ENCODE results near the gene KANK2. TPM values are rescaled to one million over a fixed set of nuclear protein-coding genes. Genes with fewer than 3 reads are reported as not detected.

The KANK2 gene
- total RNA-seq, 1 donor from 2014 or later = 55.3 TPM

DNA sequence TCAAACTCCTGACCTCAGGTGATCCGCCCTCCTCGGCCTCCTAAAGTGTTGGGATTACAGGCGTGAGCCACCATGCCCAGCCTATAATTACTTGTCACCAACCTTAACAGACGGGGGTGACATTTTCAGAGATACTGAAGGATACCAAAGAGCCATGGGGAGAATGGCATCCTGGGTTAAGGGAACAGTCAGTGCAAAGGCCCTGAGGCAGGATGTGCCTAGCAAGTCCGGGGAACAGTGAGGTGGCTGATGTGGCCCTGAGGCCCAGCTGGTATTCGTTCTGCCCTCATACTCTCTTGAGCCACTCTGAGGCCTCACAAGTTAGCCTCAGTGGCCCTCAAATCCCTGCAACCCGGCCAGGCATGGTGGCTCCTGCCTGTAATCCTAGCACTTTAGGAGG, 27.1 kb upstream of the KANK2 start:
- no peaks in the 10 kb centered on the region for H3K4me1 Mint-ChIP-seq (ENCODE audit: unreplicated experiment)
- no peak overlapping the region for H3K4me3 Mint-ChIP-seq
- H3K36me3 Mint-ChIP-seq = peaks cover 29% of the 10 kb centered on the region
- peaks cover 9% of the 10 kb centered on the region for H3K9me3 Mint-ChIP-seq
- no peak for DNase-seq (ENCODE audit: extremely low spot score, unreplicated experiment)
- TF ChIP-seq CTCF (conservative IDR thresholded peaks at IDR 0.05) = no peak
- H3K27me3 Mint-ChIP-seq = no peaks in the 10 kb centered on the region
- H3K27ac Mint-ChIP-seq = no peak overlapping the region

- Mint-ChIP-seq H3K4me3 (no peak overlapping the region), H3K27ac (no peak overlapping the region), H3K4me1 (ENCODE audit: unreplicated experiment) (no peaks in the 10 kb centered on the region), H3K9me3 (peaks cover 9% of the 10 kb centered on the region), H3K36me3 (peaks cover 29% of the 10 kb centered on the region), H3K27me3 (no peaks in the 10 kb centered on the region)
- DNase-seq (ENCODE audit: extremely low spot score, unreplicated experiment) = no peak
- no peak for TF ChIP-seq CTCF (conservative IDR thresholded peaks at IDR 0.05)
These were observed 25.9 kb upstream of the KANK2 start for GRCh38 chr19:11223200-11223599.

- H3K27me3 Mint-ChIP-seq = no peaks in the 10 kb centered on the region
- H3K36me3 Mint-ChIP-seq = peaks cover 24% of the 10 kb centered on the region
- no peak overlapping the region for H3K4me3 Mint-ChIP-seq
- H3K9me3 Mint-ChIP-seq = peaks cover 9% of the 10 kb centered on the region
- H3K4me1 Mint-ChIP-seq (ENCODE audit: unreplicated experiment) = no peaks in the 10 kb centered on the region
- no peak overlapping the region for H3K27ac Mint-ChIP-seq
- no peak for TF ChIP-seq CTCF (conservative IDR thresholded peaks at IDR 0.05)
- DNase-seq (ENCODE audit: extremely low spot score, unreplicated experiment) = no peak
These were observed 23.8 kb upstream of the KANK2 start for GRCh38 chr19:11221082-11221598.

GRCh38 chr19:11214387-11214786, 17.0 kb upstream of the KANK2 start:
- H3K36me3 Mint-ChIP-seq = peaks cover 10% of the 10 kb centered on the region
- no peaks in the 10 kb centered on the region for H3K4me1 Mint-ChIP-seq (ENCODE audit: unreplicated experiment)
- TF ChIP-seq CTCF (conservative IDR thresholded peaks at IDR 0.05) = no peak
- no peak overlapping the region for H3K27ac Mint-ChIP-seq
- DNase-seq (ENCODE audit: extremely low spot score, unreplicated experiment) = no peak
- no peaks in the 10 kb centered on the region for H3K27me3 Mint-ChIP-seq
- H3K9me3 Mint-ChIP-seq = no peaks in the 10 kb centered on the region
- H3K4me3 Mint-ChIP-seq = no peak overlapping the region

GRCh38 chr19:11210656-11210928, 13.2 kb upstream of the KANK2 start:
- no peak overlapping the region for H3K27ac Mint-ChIP-seq
- H3K4me1 Mint-ChIP-seq (ENCODE audit: unreplicated experiment) = no peaks in the 10 kb centered on the region
- H3K36me3 Mint-ChIP-seq = peaks cover 10% of the 10 kb centered on the region
- no peak for TF ChIP-seq CTCF (conservative IDR thresholded peaks at IDR 0.05)
- H3K27me3 Mint-ChIP-seq = no peaks in the 10 kb centered on the region
- H3K9me3 Mint-ChIP-seq = no peaks in the 10 kb centered on the region
- no peak for DNase-seq (ENCODE audit: extremely low spot score, unreplicated experiment)
- H3K4me3 Mint-ChIP-seq = no peak overlapping the region

All from type B pancreatic cell (in vitro differentiated cells).